H9 (cell line): ENCODE data around the gene FASLG. TPM values are rescaled to one million over a fixed set of nuclear protein-coding genes. Genes with fewer than 3 reads are reported as not detected.

Experiments used
- DNase-seq: peaks from one replicate; pipeline ENCODE4 v3.0.0-alpha.2; 2017
- H2AFZ ChIP-seq: one replicate; pipeline ENCODE4 v1.6.1; 2013; ENCODE audit warnings: mild to moderate bottlenecking, low read length, control low read depth, moderate library complexity
- H2AK5ac ChIP-seq: 2 replicates; pipeline ENCODE4 v1.6.1; 2013; ENCODE audit warnings: low read length, control low read depth, mixed read lengths; ENCODE audit not compliant: insufficient read length
- H2BK120ac ChIP-seq: one replicate; pipeline ENCODE4 v1.6.1; 2013; ENCODE audit warnings: low read depth, mild to moderate bottlenecking, low read length, control low read depth, inconsistent platforms; ENCODE audit not compliant: poor library complexity, severe bottlenecking
- H2BK12ac ChIP-seq: 2 replicates; pipeline ENCODE4 v1.6.1; 2013; ENCODE audit warnings: low read length, control low read depth, mixed read lengths, low read depth; ENCODE audit not compliant: insufficient read length
- H2BK15ac ChIP-seq: 2 replicates; pipeline ENCODE4 v1.6.1; 2013; ENCODE audit warnings: low read depth, low read length, control low read depth
- H2BK20ac ChIP-seq: one replicate; pipeline ENCODE4 v1.6.1; 2013; ENCODE audit warnings: low read depth, mild to moderate bottlenecking, low read length, control low read depth, inconsistent platforms; ENCODE audit not compliant: poor library complexity, severe bottlenecking
- H2BK5ac ChIP-seq: 2 replicates; pipeline ENCODE4 v1.6.1; 2013; ENCODE audit warnings: low read length, control low read depth, mixed read lengths; ENCODE audit not compliant: insufficient read length
- H3K14ac ChIP-seq: 2 replicates; pipeline ENCODE4 v1.6.1; 2013; ENCODE audit warnings: low read length, control low read depth; ENCODE audit not compliant: insufficient read depth
- H3K18ac ChIP-seq: 2 replicates; pipeline ENCODE4 v1.6.1; 2013; ENCODE audit warnings: low read depth, mild to moderate bottlenecking, mixed read lengths, low read length, control low read depth; ENCODE audit not compliant: insufficient read length
- H3K23ac ChIP-seq: 2 replicates; pipeline ENCODE4 v1.6.1; 2013; ENCODE audit warnings: low read length, control low read depth, mixed read lengths, low read depth; ENCODE audit not compliant: insufficient read length
- H3K23me2 ChIP-seq: 2 replicates; pipeline ENCODE4 v1.6.1; 2013; ENCODE audit warnings: low read depth, mild to moderate bottlenecking, mixed read lengths, low read length, control low read depth; ENCODE audit not compliant: insufficient read length, poor library complexity, severe bottlenecking
- H3K27ac ChIP-seq: 2 replicates; pipeline ENCODE4 v1.5.1; 2013; ENCODE audit warnings: low read length, control low read depth, mixed read lengths, low read depth; ENCODE audit not compliant: insufficient read length
- H3K27me3 ChIP-seq: 2 replicates; pipeline ENCODE4 v1.6.1; 2013; ENCODE audit warnings: low read length, control low read depth, inconsistent platforms; ENCODE audit not compliant: insufficient read depth
- H3K4ac ChIP-seq: 2 replicates; pipeline ENCODE4 v1.6.1; 2013; ENCODE audit warnings: low read depth, mild to moderate bottlenecking, control low read depth, inconsistent platforms, low read length, moderate library complexity
- H3K4me1 ChIP-seq: 2 replicates; pipeline ENCODE4 v1.6.1; 2013; ENCODE audit warnings: low read length, control low read depth, inconsistent platforms; ENCODE audit not compliant: insufficient read depth
- H3K4me2 ChIP-seq: 2 replicates; pipeline ENCODE4 v1.6.1; 2013; ENCODE audit warnings: low read length, control low read depth, mixed read lengths; ENCODE audit not compliant: insufficient read length, insufficient read depth
- H3K56ac ChIP-seq: 2 replicates; pipeline ENCODE4 v1.6.1; 2013; ENCODE audit warnings: low read depth, mild to moderate bottlenecking, mixed read lengths, low read length, control low read depth; ENCODE audit not compliant: insufficient read length
- H3K79me1 ChIP-seq: 2 replicates; pipeline ENCODE4 v1.6.1; 2013; ENCODE audit warnings: low read depth, mild to moderate bottlenecking, moderate library complexity, low read length, control low read depth, inconsistent platforms; ENCODE audit not compliant: insufficient read depth, poor library complexity, severe bottlenecking
- H3K79me2 ChIP-seq: 2 replicates; pipeline ENCODE4 v1.6.1; 2013; ENCODE audit warnings: low read length, control low read depth, inconsistent platforms; ENCODE audit not compliant: insufficient read depth
- H3K9ac ChIP-seq: 2 replicates; pipeline ENCODE4 v1.6.1; 2013; ENCODE audit warnings: low read length, control low read depth, mixed read lengths; ENCODE audit not compliant: insufficient read length; ENCODE audit errors: extremely low read depth
- H3K9me3 ChIP-seq: one replicate; pipeline ENCODE4 v1.6.1; 2013; ENCODE audit warnings: low read depth, low read length, inconsistent platforms; ENCODE audit not compliant: control insufficient read depth
- H3T11ph ChIP-seq: one replicate; pipeline ENCODE4 v1.6.1; 2013; ENCODE audit warnings: mild to moderate bottlenecking, low read length, control low read depth, inconsistent platforms
- H4K20me1 ChIP-seq: one replicate; pipeline ENCODE4 v1.6.1; 2013; ENCODE audit not compliant: control insufficient read depth, insufficient read length, insufficient read depth
- H4K5ac ChIP-seq: 2 replicates; pipeline ENCODE4 v1.6.1; 2013; ENCODE audit warnings: low read depth, mild to moderate bottlenecking, mixed read lengths, low read length, control low read depth; ENCODE audit not compliant: insufficient read length
- H4K8ac ChIP-seq: replicated peaks from 2 replicates; pipeline ENCODE4 v1.6.1; 2013; ENCODE audit warnings: low read length, control low read depth, mixed read lengths, low read depth; ENCODE audit not compliant: insufficient read length
- H4K91ac ChIP-seq: 2 replicates; pipeline ENCODE4 v1.6.1; 2013; ENCODE audit warnings: low read depth, mild to moderate bottlenecking, moderate library complexity, mixed read lengths, low read length, control low read depth; ENCODE audit not compliant: insufficient read length
- H3K27ac Mint-ChIP-seq, 3 experiments: 2 replicates in 2 of 3; 3 replicates in 1 of 3; pipeline ENCODE4 v1.8.0; 2020 to 2021; ENCODE audit warnings: mixed read lengths in 3 of 3, mild to moderate bottlenecking in 1 of 3, moderate library complexity in 1 of 3
- H3K27me3 Mint-ChIP-seq: 2 replicates; pipeline ENCODE4 v1.8.0; 2021; ENCODE audit warnings: low read depth, mild to moderate bottlenecking, moderate library complexity, mixed read lengths
- H3K36me3 Mint-ChIP-seq, 3 experiments: 2 replicates in 2 of 3; 3 replicates in 1 of 3; pipeline ENCODE4 v1.8.0; 2020 to 2021; ENCODE audit warnings: low read depth in 3 of 3, mixed read lengths in 3 of 3; ENCODE audit not compliant: insufficient read depth in 1 of 3
- H3K4me1 Mint-ChIP-seq, 2 experiments: 2 replicates each; pipeline ENCODE4 v1.8.0; 2020; ENCODE audit warnings: mixed read lengths in 2 of 2
- H3K4me3 Mint-ChIP-seq, 2 experiments: 2 replicates in 1 of 2; 3 replicates in 1 of 2; pipeline ENCODE4 v1.8.0; 2020 to 2021; ENCODE audit warnings: mild to moderate bottlenecking in 2 of 2, mixed read lengths in 2 of 2, moderate library complexity in 1 of 2
- H3K9me3 Mint-ChIP-seq, 2 experiments: 2 replicates in 1 of 2; 3 replicates in 1 of 2; pipeline ENCODE4 v1.8.0; 2020; ENCODE audit warnings: mild to moderate bottlenecking in 2 of 2, mixed read lengths in 2 of 2, moderate library complexity in 1 of 2
- CTCF ChIP-seq: fragments of 200-600 bp; sonication (generic); conservative IDR thresholded peaks from 3 replicates; pipeline ENCODE4 v1.8.0; 2021; ENCODE audit warnings: antibody characterized with exemption, mild to moderate bottlenecking
- whole genome bisulfite sequencing: extraction: QIAGEN DNeasy Blood & Tissue Kit; methylation state at CpG from one replicate; pipeline ENCODE4 v1.1.7; 2013; ENCODE audit warnings: missing lambda C conversion rate, low lambda C conversion rate, mixed read lengths; ENCODE audit not compliant: insufficient read length; ENCODE audit errors: extremely low coverage; 5-methylcytosine and 5-hydroxymethylcytosine counted together
- total RNA-seq: library from RNA; stranded (reverse); gene quantifications from 2 replicates; pipeline ENCODE4 v1.2.1, GENCODE V29; 2021

FASLG gene
- total RNA-seq, 1 experiment from 2014 or later = not detected

GRCh38 chr1:172642970-172643369 lies 15.9 kb upstream of the FASLG start:
- Histone ChIP-seq H3K9ac (no peak overlapping the region), H3K79me2 (no peaks in the 10 kb centered on the region), H3K79me1 (no peaks in the 10 kb centered on the region), H3K27ac (no peak overlapping the region), H3T11ph (no peak overlapping the region), H3K14ac (no peak overlapping the region), H4K5ac (no peak overlapping the region), H3K23ac (no peak overlapping the region), H3K4me2 (no peak overlapping the region), H4K20me1 (no peaks in the 10 kb centered on the region), H3K4me1 (no peaks in the 10 kb centered on the region; the same call in 1 of the 2 replicates), H2AK5ac (no peak overlapping the region), H4K8ac (no peak overlapping the region), H3K56ac (no peak overlapping the region), H3K23me2 (no peaks in the 10 kb centered on the region), H2BK5ac (no peak overlapping the region), H3K27me3 (no peaks in the 10 kb centered on the region), H3K4ac (no peak overlapping the region), H3K18ac (no peak overlapping the region), H2BK12ac (no peak overlapping the region), H2BK15ac (no peak overlapping the region), H2BK20ac (no peak overlapping the region), H3K9me3 (no peaks in the 10 kb centered on the region), H2AFZ (no peak overlapping the region), H2BK120ac (no peak overlapping the region), H4K91ac (no peak overlapping the region)
- no peak for DNase-seq
- Mint-ChIP-seq H3K36me3 (no peaks in the 10 kb centered on the region), H3K9me3 (peaks cover 0 to 3% of the 10 kb centered on the region in 2 experiments; a peak in 1 of 5 replicates), H3K27ac (no peak overlapping the region; a peak in 1 of 7 replicates), H3K27me3 (no peaks in the 10 kb centered on the region), H3K4me1 (peaks cover 6 to 11% of the 10 kb centered on the region in 2 experiments; a peak in 3 of 4 replicates), H3K4me3 (no peak overlapping the region)
- TF ChIP-seq CTCF = no peak
- no CpG with 5 or more reads among the region's 6 CpGs for WGBS
